Panc1 (cell line): ENCODE measurements around the gene COL5A1. TPM values are rescaled to one million over a fixed set of nuclear protein-coding genes. Genes with fewer than 3 reads are reported as not detected.

Experiments
- ATAC-seq: fragments of 200-7000 bp; cut with Tn5 transposase; 2 replicates; pipeline ENCODE4 v1.9.1; 2020; ENCODE audit warnings: mild to moderate bottlenecking, moderate library complexity
- BruUV-seq: library from RNA; stranded (reverse); fragments of 400-500 nt; replicated peaks from 2 replicates; lab custom pipeline; 2021; lab: Mats Ljungman, UMichigan
- CTCF ChIA-PET: fragments of 300-600 bp; sonication (Branson Sonifier 250); formaldehyde crosslinking; loops from one replicate; lab custom pipeline; 2022; ENCODE audit warnings: antibody characterized with exemption; lab: Charles Lee
- POLR2A ChIA-PET: fragments of 300-600 bp; sonication (Branson Sonifier 250); formaldehyde crosslinking; loops from one replicate; lab custom pipeline; 2022; ENCODE audit warnings: antibody characterized with exemption; lab: Charles Lee
- DNase-seq: peaks from one replicate; pipeline ENCODE4 v3.0.0-alpha.2; 2010; ENCODE audit warnings: low read depth, low spot score
- H3K27ac ChIP-seq: 2 replicates; pipeline ENCODE4 v1.5.1; 2011; ENCODE audit warnings: mild to moderate bottlenecking, low read length, inconsistent platforms
- H3K27me3 ChIP-seq: fragments of 200-500 bp; sonication (Bioruptor generic); 2 replicates; pipeline ENCODE4 v1.6.0; 2014; ENCODE audit warnings: low read length, inconsistent platforms; ENCODE audit not compliant: control insufficient read depth, insufficient read depth
- H3K36me3 ChIP-seq: fragments of 200-500 bp; sonication (Bioruptor generic); 2 replicates; pipeline ENCODE4 v1.5.1; 2014; ENCODE audit warnings: inconsistent platforms, mild to moderate bottlenecking, low read length, moderate library complexity; ENCODE audit not compliant: control insufficient read depth, insufficient read depth
- H3K4me1 ChIP-seq: 2 replicates; pipeline ENCODE4 v1.5.1; 2011; ENCODE audit warnings: inconsistent platforms, mild to moderate bottlenecking, low read length, moderate library complexity; ENCODE audit not compliant: control insufficient read depth, insufficient read depth
- H3K4me3 ChIP-seq, 2 experiments: 2 replicates each; pipeline ENCODE4 v1.5.1; 2011 to 2012; ENCODE audit warnings: low read depth in 2 of 2, low read length in 2 of 2, mild to moderate bottlenecking in 2 of 2, inconsistent platforms in 1 of 2, moderate library complexity in 1 of 2
- H3K9me3 ChIP-seq: fragments of 200-500 bp; sonication (Bioruptor generic); 2 replicates; pipeline ENCODE4 v1.5.1; 2014; ENCODE audit warnings: low read depth, mild to moderate bottlenecking, inconsistent platforms, low read length, moderate library complexity; ENCODE audit not compliant: control insufficient read depth, insufficient read depth
- POLR2AphosphoS5 ChIP-seq: IDR thresholded peaks from 2 replicates; pipeline ENCODE4 v1.6.1; 2012; ENCODE audit warnings: mild to moderate bottlenecking, low read depth, low read length, moderate library complexity
- SIN3A ChIP-seq: IDR thresholded peaks from 2 replicates; pipeline ENCODE4 v1.6.1; 2012; ENCODE audit warnings: low read depth, mild to moderate bottlenecking, low read length, moderate library complexity, borderline replicate concordance; ENCODE audit not compliant: insufficient read depth
- TCF7L2 ChIP-seq: IDR thresholded peaks from 2 replicates; pipeline ENCODE4 v1.6.1; 2011; ENCODE audit warnings: mild to moderate bottlenecking, low read depth, low read length, inconsistent platforms
- in situ Hi-C: cut with HindIII; loops from 2 replicates; pipeline ENCODE4 v1.10.0; 2016; ENCODE audit warnings: low sequenced_read_pairs, low pct_unique_long_range_greater_than_20kb
- intact Hi-C: fragments of 100-400 bp; cut with micrococcal nuclease; formaldehyde crosslinking; loops from one replicate; pipeline ENCODE4 v1.10.0; 2022; ENCODE audit not compliant: unreplicated experiment
- total RNA-seq: library from RNA; stranded (reverse); gene quantifications from one replicate; pipeline ENCODE4 v1.2.1, GENCODE V29; 2021; ENCODE audit not compliant: unreplicated experiment
- TF ChIP-seq, protein P1 (sequence below): fragments of 450-650 bp; IDR thresholded peaks from 2 replicates; pipeline ENCODE4 v1.5.1; 2017; ENCODE audit warnings: mild to moderate bottlenecking
- TF ChIP-seq, protein P2 (sequence below), 2 experiments: IDR thresholded peaks; 2 replicates each; pipeline ENCODE4 v1.6.1; 2011 to 2012; ENCODE audit warnings: low read depth in 2 of 2, control low read depth in 1 of 2, low read length in 1 of 2, mild to moderate bottlenecking in 1 of 2, moderate library complexity in 1 of 2; ENCODE audit not compliant: insufficient read depth in 1 of 2

Gene COL5A1
- total RNA-seq, 1 experiment from 2014 or later, result 5.7 TPM

DNA sequence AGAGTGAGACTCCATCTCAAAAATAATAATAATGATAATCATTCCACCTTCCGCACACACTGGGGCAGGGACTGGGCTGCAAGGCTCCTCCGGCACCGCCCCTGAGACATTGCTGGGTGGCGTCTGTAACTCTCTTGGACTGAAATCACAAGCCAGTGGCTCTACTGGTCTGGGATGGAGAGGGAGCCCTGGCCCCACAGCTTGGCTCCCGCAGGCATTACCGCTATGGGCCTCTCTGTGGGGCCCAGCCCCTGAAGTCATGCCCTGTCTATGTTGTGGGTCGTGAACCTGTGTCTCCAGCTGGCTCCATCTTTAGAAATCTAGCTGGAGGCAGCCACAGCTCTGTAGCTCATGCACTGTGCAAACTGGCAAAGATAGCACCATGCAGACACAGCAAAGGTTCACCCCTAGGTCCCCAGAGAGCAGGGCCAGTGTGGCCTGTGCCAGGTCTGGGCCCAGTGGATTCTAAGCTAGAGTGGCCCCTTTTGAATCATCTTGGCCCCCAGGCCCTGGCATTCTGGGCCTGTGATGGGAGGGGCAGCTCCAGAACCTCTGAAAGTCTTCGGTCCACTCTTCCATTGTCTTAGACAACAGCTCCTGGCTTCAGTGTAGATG lies 36.1 kb upstream of the COL5A1 start:
- CTCF ChIA-PET, result no interaction called here
- H3K4me3 ChIP-seq, result no peak overlapping the region
- no TSS peak for BruUV-seq
- no peaks in the 10 kb centered on the region for H3K9me3 ChIP-seq
- ATAC-seq (no peak), DNase-seq (no peak)
- in situ Hi-C loops, result no loop called here
- no peaks in the 10 kb centered on the region for H3K27me3 ChIP-seq
- no peaks in the 10 kb centered on the region for H3K4me1 ChIP-seq
- POLR2A ChIA-PET, result no interaction called here
- no peak overlapping the region for H3K27ac ChIP-seq
- H3K36me3 ChIP-seq, result no peaks in the 10 kb centered on the region
- no peak for TF ChIP-seq POLR2AphosphoS5
- no peak for TF ChIP-seq SIN3A
- TF ChIP-seq TCF7L2, result no peak
- TF ChIP-seq, protein P1, sequence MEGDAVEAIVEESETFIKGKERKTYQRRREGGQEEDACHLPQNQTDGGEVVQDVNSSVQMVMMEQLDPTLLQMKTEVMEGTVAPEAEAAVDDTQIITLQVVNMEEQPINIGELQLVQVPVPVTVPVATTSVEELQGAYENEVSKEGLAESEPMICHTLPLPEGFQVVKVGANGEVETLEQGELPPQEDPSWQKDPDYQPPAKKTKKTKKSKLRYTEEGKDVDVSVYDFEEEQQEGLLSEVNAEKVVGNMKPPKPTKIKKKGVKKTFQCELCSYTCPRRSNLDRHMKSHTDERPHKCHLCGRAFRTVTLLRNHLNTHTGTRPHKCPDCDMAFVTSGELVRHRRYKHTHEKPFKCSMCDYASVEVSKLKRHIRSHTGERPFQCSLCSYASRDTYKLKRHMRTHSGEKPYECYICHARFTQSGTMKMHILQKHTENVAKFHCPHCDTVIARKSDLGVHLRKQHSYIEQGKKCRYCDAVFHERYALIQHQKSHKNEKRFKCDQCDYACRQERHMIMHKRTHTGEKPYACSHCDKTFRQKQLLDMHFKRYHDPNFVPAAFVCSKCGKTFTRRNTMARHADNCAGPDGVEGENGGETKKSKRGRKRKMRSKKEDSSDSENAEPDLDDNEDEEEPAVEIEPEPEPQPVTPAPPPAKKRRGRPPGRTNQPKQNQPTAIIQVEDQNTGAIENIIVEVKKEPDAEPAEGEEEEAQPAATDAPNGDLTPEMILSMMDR, result no peak
- TF ChIP-seq, protein P2, sequence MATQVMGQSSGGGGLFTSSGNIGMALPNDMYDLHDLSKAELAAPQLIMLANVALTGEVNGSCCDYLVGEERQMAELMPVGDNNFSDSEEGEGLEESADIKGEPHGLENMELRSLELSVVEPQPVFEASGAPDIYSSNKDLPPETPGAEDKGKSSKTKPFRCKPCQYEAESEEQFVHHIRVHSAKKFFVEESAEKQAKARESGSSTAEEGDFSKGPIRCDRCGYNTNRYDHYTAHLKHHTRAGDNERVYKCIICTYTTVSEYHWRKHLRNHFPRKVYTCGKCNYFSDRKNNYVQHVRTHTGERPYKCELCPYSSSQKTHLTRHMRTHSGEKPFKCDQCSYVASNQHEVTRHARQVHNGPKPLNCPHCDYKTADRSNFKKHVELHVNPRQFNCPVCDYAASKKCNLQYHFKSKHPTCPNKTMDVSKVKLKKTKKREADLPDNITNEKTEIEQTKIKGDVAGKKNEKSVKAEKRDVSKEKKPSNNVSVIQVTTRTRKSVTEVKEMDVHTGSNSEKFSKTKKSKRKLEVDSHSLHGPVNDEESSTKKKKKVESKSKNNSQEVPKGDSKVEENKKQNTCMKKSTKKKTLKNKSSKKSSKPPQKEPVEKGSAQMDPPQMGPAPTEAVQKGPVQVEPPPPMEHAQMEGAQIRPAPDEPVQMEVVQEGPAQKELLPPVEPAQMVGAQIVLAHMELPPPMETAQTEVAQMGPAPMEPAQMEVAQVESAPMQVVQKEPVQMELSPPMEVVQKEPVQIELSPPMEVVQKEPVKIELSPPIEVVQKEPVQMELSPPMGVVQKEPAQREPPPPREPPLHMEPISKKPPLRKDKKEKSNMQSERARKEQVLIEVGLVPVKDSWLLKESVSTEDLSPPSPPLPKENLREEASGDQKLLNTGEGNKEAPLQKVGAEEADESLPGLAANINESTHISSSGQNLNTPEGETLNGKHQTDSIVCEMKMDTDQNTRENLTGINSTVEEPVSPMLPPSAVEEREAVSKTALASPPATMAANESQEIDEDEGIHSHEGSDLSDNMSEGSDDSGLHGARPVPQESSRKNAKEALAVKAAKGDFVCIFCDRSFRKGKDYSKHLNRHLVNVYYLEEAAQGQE (IDR thresholded peaks at IDR 0.05; ENCODE audit: insufficient read depth in 1 of 2, low read depth in 2 of 2, low read length in 1 of 2), result no peak
- intact Hi-C loops, result no loop called here

DNA sequence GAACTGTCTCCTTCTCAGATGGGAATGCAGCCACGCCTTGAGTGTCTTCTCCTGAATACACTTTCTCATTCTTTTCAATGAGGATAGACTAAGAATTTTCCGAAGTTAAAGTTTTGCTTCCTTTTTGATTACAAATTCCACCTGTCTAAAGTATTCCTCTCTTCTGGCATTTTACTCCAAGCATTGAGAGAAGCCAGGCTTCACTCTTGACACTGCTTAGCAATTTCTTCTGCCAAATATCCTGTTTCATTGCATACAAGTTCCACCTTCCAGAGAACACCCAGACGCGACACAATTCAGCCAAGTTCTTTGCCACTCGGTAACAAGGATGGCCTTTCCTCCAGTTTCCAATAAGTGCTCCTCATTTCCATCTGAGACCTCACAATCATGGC lies 35.6 kb upstream of the COL5A1 start:
- BruUV-seq, result no TSS peak
- H3K4me1 ChIP-seq, result no peaks in the 10 kb centered on the region
- no peak overlapping the region for H3K27ac ChIP-seq
- no peaks in the 10 kb centered on the region for H3K9me3 ChIP-seq
- CTCF ChIA-PET, result no interaction called here
- no peaks in the 10 kb centered on the region for H3K27me3 ChIP-seq
- in situ Hi-C loops (no loop called here), intact Hi-C loops (no loop called here)
- H3K36me3 ChIP-seq, result no peaks in the 10 kb centered on the region
- POLR2A ChIA-PET, result no interaction called here
- H3K4me3 ChIP-seq, result no peak overlapping the region
- ATAC-seq (no peak), DNase-seq (no peak)
- TF ChIP-seq, protein P2 (IDR thresholded peaks at IDR 0.05; ENCODE audit: insufficient read depth in 1 of 2, low read depth in 2 of 2, low read length in 1 of 2), result no peak
- TF ChIP-seq, protein P1, result no peak
- TF ChIP-seq SIN3A, result no peak
- TF ChIP-seq TCF7L2, result no peak
- TF ChIP-seq POLR2AphosphoS5, result no peak
